ENCODE data around the gene GPC6. TPM values are rescaled to one million over a fixed set of nuclear protein-coding genes. Genes with fewer than 3 reads are reported as not detected.
"Not testable (repeated sequence)": the region's sequence is repeated elsewhere in the genome, so short reads cannot be mapped to it uniquely, and the experiment has no call there.

Gene GPC6
- total RNA-seq, 5 donors from 2014 or later (not counting 1 experiment from before 2014, with no cell fraction given): 0.03 to 0.18 (median 0.06) TPM; not detected in 2

GRCh38 chr13:93472814-93473296 is 246.2 kb downstream of the GPC6 start:
- H3K27me3 Mint-ChIP-seq: no peaks in the 10 kb centered on the region
- 44% methylated on average over 1 of the region's 1 CpG for WGBS (ENCODE audit: insufficient coverage)
- H3K4me1 Mint-ChIP-seq: no peaks in the 10 kb centered on the region
- H3K4me3 ChIP-seq (ENCODE audit: control insufficient read depth in 1 of 2, extremely low read depth in 1 of 2, low read length in 1 of 2): no peak overlapping the region
- H3K36me3 ChIP-seq (ENCODE audit: control insufficient read depth in 2 of 2, extremely low read depth in 1 of 2, insufficient read depth in 1 of 2, low read length in 1 of 2): no peaks in the 10 kb centered on the region
- DNase-seq (no peak), ATAC-seq (replicated peaks in 1 of 4) (no peak)
- H3K27ac Mint-ChIP-seq: no peak overlapping the region
- H3K9me3 ChIP-seq: no peaks in the 10 kb centered on the region
- CTCF ChIA-PET: no interaction called here
- no peak overlapping the region for H3K27ac ChIP-seq (ENCODE audit: low read length)
- no peak overlapping the region for H3K4me3 Mint-ChIP-seq
- H3K36me3 Mint-ChIP-seq: no peaks in the 10 kb centered on the region
- POLR2A ChIA-PET: no interaction called here
- H3K27me3 ChIP-seq (replicated peaks in 1 of 2; ENCODE audit: control insufficient read depth in 2 of 2, extremely low read depth in 1 of 2, insufficient read depth in 2 of 2, low read length in 1 of 2): no peaks in the 10 kb centered on the region
- H3K9me3 Mint-ChIP-seq: peaks cover 11 to 17% (median 12%) of the 10 kb centered on the region in 3 donors
- no peaks in the 10 kb centered on the region for H3K4me1 ChIP-seq (ENCODE audit: control insufficient read depth in 1 of 2, extremely low read depth in 1 of 2, insufficient read depth in 2 of 2, low read length in 2 of 2)

- H3K27me3 Mint-ChIP-seq: no peaks in the 10 kb centered on the region
- ChIA-PET CTCF (no interaction called here), POLR2A (no interaction called here)
- no peaks in the 10 kb centered on the region for H3K27me3 ChIP-seq (replicated peaks in 1 of 2; ENCODE audit: control insufficient read depth in 2 of 2, extremely low read depth in 1 of 2, insufficient read depth in 2 of 2, low read length in 1 of 2)
- no peaks in the 10 kb centered on the region for H3K4me1 Mint-ChIP-seq
- no peak overlapping the region for H3K4me3 ChIP-seq (ENCODE audit: control insufficient read depth in 1 of 2, extremely low read depth in 1 of 2, low read length in 1 of 2)
- H3K4me3 Mint-ChIP-seq: no peak overlapping the region
- H3K27ac Mint-ChIP-seq: no peak overlapping the region
- no peak overlapping the region for H3K27ac ChIP-seq (ENCODE audit: low read length)
- no peaks in the 10 kb centered on the region for H3K9me3 ChIP-seq
- peaks cover 11 to 17% (median 12%) of the 10 kb centered on the region in 3 donors for H3K9me3 Mint-ChIP-seq
- H3K36me3 Mint-ChIP-seq: no peaks in the 10 kb centered on the region
- H3K36me3 ChIP-seq (ENCODE audit: control insufficient read depth in 2 of 2, extremely low read depth in 1 of 2, insufficient read depth in 1 of 2, low read length in 1 of 2): no peaks in the 10 kb centered on the region
- 94% methylated on average over 1 of the region's 5 CpGs for WGBS (ENCODE audit: insufficient coverage)
- ATAC-seq (replicated peaks in 1 of 4) (no peak), DNase-seq (no peak)
- H3K4me1 ChIP-seq (ENCODE audit: control insufficient read depth in 1 of 2, extremely low read depth in 1 of 2, insufficient read depth in 2 of 2, low read length in 2 of 2): no peaks in the 10 kb centered on the region
Measured at GRCh38 chr13:93473441-93474270, 247.0 kb downstream of the GPC6 start.

GRCh38 chr13:93476175-93476574 is 249.6 kb downstream of the GPC6 start:
- H3K4me1 ChIP-seq (ENCODE audit: control insufficient read depth in 1 of 2, extremely low read depth in 1 of 2, insufficient read depth in 2 of 2, low read length in 2 of 2): no peaks in the 10 kb centered on the region
- no peaks in the 10 kb centered on the region for H3K9me3 ChIP-seq
- Mint-ChIP-seq H3K27ac (no peak overlapping the region), H3K9me3 (peaks cover 2 to 8% (median 3%) of the 10 kb centered on the region in 3 donors), H3K4me3 (no peak overlapping the region), H3K4me1 (no peaks in the 10 kb centered on the region), H3K36me3 (no peaks in the 10 kb centered on the region), H3K27me3 (no peaks in the 10 kb centered on the region)
- H3K27ac ChIP-seq (ENCODE audit: low read length): no peak overlapping the region
- H3K4me3 ChIP-seq (ENCODE audit: control insufficient read depth in 1 of 2, extremely low read depth in 1 of 2, low read length in 1 of 2): no peak overlapping the region
- ChIA-PET CTCF (no interaction called here), POLR2A (no interaction called here)
- DNase-seq (no peak), ATAC-seq (replicated peaks in 1 of 4) (no peak)
- no CpG with 5 or more reads among the region's 8 CpGs for WGBS (ENCODE audit: insufficient coverage)
- no peaks in the 10 kb centered on the region for H3K27me3 ChIP-seq (replicated peaks in 1 of 2; ENCODE audit: control insufficient read depth in 2 of 2, extremely low read depth in 1 of 2, insufficient read depth in 2 of 2, low read length in 1 of 2)
- H3K36me3 ChIP-seq (ENCODE audit: control insufficient read depth in 2 of 2, extremely low read depth in 1 of 2, insufficient read depth in 1 of 2, low read length in 1 of 2): no peaks in the 10 kb centered on the region

- no peaks in the 10 kb centered on the region for H3K27me3 ChIP-seq (replicated peaks in 1 of 2; ENCODE audit: control insufficient read depth in 2 of 2, extremely low read depth in 1 of 2, insufficient read depth in 2 of 2, low read length in 1 of 2)
- POLR2A ChIA-PET: no interaction called here
- Mint-ChIP-seq H3K4me3 (no peak overlapping the region), H3K27ac (no peak overlapping the region), H3K36me3 (no peaks in the 10 kb centered on the region), H3K4me1 (no peaks in the 10 kb centered on the region), H3K27me3 (no peaks in the 10 kb centered on the region), H3K9me3 (peaks cover 0 to 4% (median 0%) of the 10 kb centered on the region in 3 donors)
- no peaks in the 10 kb centered on the region for H3K4me1 ChIP-seq (ENCODE audit: control insufficient read depth in 1 of 2, extremely low read depth in 1 of 2, insufficient read depth in 2 of 2, low read length in 2 of 2)
- CTCF ChIA-PET: no interaction called here
- H3K4me3 ChIP-seq (ENCODE audit: control insufficient read depth in 1 of 2, extremely low read depth in 1 of 2, low read length in 1 of 2): no peak overlapping the region
- H3K36me3 ChIP-seq (ENCODE audit: control insufficient read depth in 2 of 2, extremely low read depth in 1 of 2, insufficient read depth in 1 of 2, low read length in 1 of 2): no peaks in the 10 kb centered on the region
- no peak overlapping the region for H3K27ac ChIP-seq (ENCODE audit: low read length)
- no peaks in the 10 kb centered on the region for H3K9me3 ChIP-seq
- no peak for ATAC-seq (replicated peaks in 1 of 4)
- no peak for DNase-seq
Measured at GRCh38 chr13:93477238-93477637, 250.6 kb downstream of the GPC6 start.

- Histone ChIP-seq H3K27ac (ENCODE audit: low read length) (no peak overlapping the region), H3K36me3 (ENCODE audit: control insufficient read depth in 2 of 2, extremely low read depth in 1 of 2, insufficient read depth in 1 of 2, low read length in 1 of 2) (no peaks in the 10 kb centered on the region), H3K4me3 (ENCODE audit: control insufficient read depth in 1 of 2, extremely low read depth in 1 of 2, low read length in 1 of 2) (no peak overlapping the region), H3K27me3 (replicated peaks in 1 of 2; ENCODE audit: control insufficient read depth in 2 of 2, extremely low read depth in 1 of 2, insufficient read depth in 2 of 2, low read length in 1 of 2) (no peaks in the 10 kb centered on the region), H3K9me3 (no peaks in the 10 kb centered on the region), H3K4me1 (ENCODE audit: control insufficient read depth in 1 of 2, extremely low read depth in 1 of 2, insufficient read depth in 2 of 2, low read length in 2 of 2) (no peaks in the 10 kb centered on the region)
- H3K4me1 Mint-ChIP-seq: no peaks in the 10 kb centered on the region
- H3K27ac Mint-ChIP-seq: no peak overlapping the region
- DNase-seq: no peak
- ChIA-PET POLR2A (no interaction called here), CTCF (no interaction called here)
- H3K36me3 Mint-ChIP-seq: no peaks in the 10 kb centered on the region
- WGBS (ENCODE audit: insufficient coverage): no CpG with 5 or more reads among the region's 4 CpGs
- H3K4me3 Mint-ChIP-seq: no peak overlapping the region
- no peaks in the 10 kb centered on the region for H3K9me3 Mint-ChIP-seq
- no peak for ATAC-seq (replicated peaks in 1 of 4)
- no peaks in the 10 kb centered on the region for H3K27me3 Mint-ChIP-seq
Measured at GRCh38 chr13:93480553-93481106, 254.0 kb downstream of the GPC6 start.

GRCh38 chr13:93496117-93496516 is 269.5 kb downstream of the GPC6 start:
- DNase-seq: not testable (repeated sequence)

More at GRCh38 chr13:93496117-93496516, 269.5 kb downstream of the GPC6 start:
- ATAC-seq (replicated peaks in 1 of 4); H3K36me3 Mint-ChIP-seq; H3K27me3 ChIP-seq (replicated peaks in 1 of 2; ENCODE audit: control insufficient read depth in 2 of 2, extremely low read depth in 1 of 2, insufficient read depth in 2 of 2, low read length in 1 of 2); H3K4me3 ChIP-seq (ENCODE audit: control insufficient read depth in 1 of 2, extremely low read depth in 1 of 2, low read length in 1 of 2); H3K27ac ChIP-seq (ENCODE audit: low read length); POLR2A ChIA-PET; H3K4me3 Mint-ChIP-seq; H3K36me3 ChIP-seq (ENCODE audit: control insufficient read depth in 2 of 2, extremely low read depth in 1 of 2, insufficient read depth in 1 of 2, low read length in 1 of 2); H3K4me1 Mint-ChIP-seq; H3K27ac Mint-ChIP-seq; H3K27me3 Mint-ChIP-seq; CTCF ChIA-PET; H3K9me3 ChIP-seq; H3K4me1 ChIP-seq (ENCODE audit: control insufficient read depth in 1 of 2, extremely low read depth in 1 of 2, insufficient read depth in 2 of 2, low read length in 2 of 2); H3K9me3 Mint-ChIP-seq: not testable (repeated sequence)
- 95% methylated on average over 18 of the region's 21 CpGs for WGBS (ENCODE audit: insufficient coverage)

All from T-cell (primary cell).